Ishikawa (cell line): ENCODE data around the gene ANKRD33.

Experiments used
- CEBPB ChIP-seq: IDR thresholded peaks from 2 replicates; pipeline ENCODE4 v1.6.1; 2012
- CREB1 ChIP-seq: IDR thresholded peaks from 2 replicates; pipeline ENCODE4 v1.6.1; 2012; ENCODE audit warnings: low read depth
- EGR1 ChIP-seq: IDR thresholded peaks from 2 replicates; pipeline ENCODE4 v1.6.1; 2012
- EP300 ChIP-seq: IDR thresholded peaks from 2 replicates; pipeline ENCODE4 v1.6.1; 2012; ENCODE audit warnings: borderline replicate concordance
- FOXM1 ChIP-seq: IDR thresholded peaks from 2 replicates; pipeline ENCODE4 v1.6.1; 2012; ENCODE audit warnings: low read depth, borderline replicate concordance
- RAD21 ChIP-seq: IDR thresholded peaks from 2 replicates; pipeline ENCODE4 v1.6.1; 2012; ENCODE audit warnings: low read depth
- TAF1 ChIP-seq: IDR thresholded peaks from 2 replicates; pipeline ENCODE4 v1.6.1; 2012; ENCODE audit warnings: low read depth, mild to moderate bottlenecking
- TEAD4 ChIP-seq: IDR thresholded peaks from 2 replicates; pipeline ENCODE4 v1.6.1; 2012
- YY1 ChIP-seq: IDR thresholded peaks from 2 replicates; pipeline ENCODE4 v1.6.1; 2012; ENCODE audit warnings: low read depth
- ZBTB7A ChIP-seq: IDR thresholded peaks from 2 replicates; pipeline ENCODE4 v1.6.1; 2012; ENCODE audit warnings: low read depth
- TF ChIP-seq, protein P1 (sequence below): IDR thresholded peaks from 2 replicates; pipeline ENCODE4 v1.6.1; 2012; ENCODE audit warnings: low read depth, mild to moderate bottlenecking
- TF ChIP-seq, protein P2 (sequence below): IDR thresholded peaks from 2 replicates; pipeline ENCODE4 v1.6.1; 2012
- TF ChIP-seq, protein P3 (sequence below): IDR thresholded peaks from 2 replicates; pipeline ENCODE4 v1.6.1; 2012

DNA sequence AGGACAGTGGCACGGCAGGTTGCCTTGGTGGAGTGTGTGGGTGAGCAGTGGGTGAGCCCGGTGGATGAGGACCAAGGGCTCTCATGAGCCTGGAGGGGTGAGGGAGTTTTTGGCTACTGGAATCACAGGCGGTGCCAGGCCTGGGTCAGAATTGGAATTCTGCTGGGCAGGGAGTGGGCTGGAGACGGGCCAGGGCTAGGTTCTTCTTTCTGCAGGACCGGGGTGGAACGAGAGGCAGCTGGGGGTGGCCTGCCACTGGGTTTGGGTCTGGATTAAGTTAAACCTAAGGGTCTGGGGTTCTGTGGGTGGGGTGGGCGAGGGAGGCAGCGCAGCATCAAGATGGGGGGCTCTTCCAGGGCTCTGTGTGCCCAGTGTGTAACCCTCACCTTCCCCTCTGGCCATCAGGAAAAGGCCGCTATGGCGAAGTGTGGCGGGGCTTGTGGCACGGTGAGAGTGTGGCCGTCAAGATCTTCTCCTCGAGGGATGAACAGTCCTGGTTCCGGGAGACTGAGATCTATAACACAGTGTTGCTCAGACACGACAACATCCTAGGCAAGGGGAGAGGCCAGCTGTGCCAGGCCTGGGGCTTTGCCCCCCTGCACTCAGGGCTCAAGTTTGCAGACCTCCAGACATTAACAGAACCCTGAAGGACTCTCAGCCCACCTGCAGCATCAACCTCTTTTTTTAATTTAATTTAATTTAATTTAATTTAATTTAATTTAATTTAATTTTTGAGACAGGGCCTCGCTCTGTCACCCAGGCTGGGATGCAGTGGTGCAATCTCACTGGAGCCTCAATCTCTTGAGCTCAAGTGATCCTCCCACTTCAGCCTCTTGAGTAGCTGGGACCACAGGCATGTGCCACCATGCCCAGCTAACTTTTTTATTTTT lies 26.4 kb downstream of the ANKRD33 start:
- no peak for TF ChIP-seq CREB1
- TF ChIP-seq EP300 = no peak
- TF ChIP-seq FOXM1 = no peak
- no peak for TF ChIP-seq EGR1
- TF ChIP-seq YY1 = no peak
- TF ChIP-seq CEBPB = no peak
- TF ChIP-seq, protein P1, sequence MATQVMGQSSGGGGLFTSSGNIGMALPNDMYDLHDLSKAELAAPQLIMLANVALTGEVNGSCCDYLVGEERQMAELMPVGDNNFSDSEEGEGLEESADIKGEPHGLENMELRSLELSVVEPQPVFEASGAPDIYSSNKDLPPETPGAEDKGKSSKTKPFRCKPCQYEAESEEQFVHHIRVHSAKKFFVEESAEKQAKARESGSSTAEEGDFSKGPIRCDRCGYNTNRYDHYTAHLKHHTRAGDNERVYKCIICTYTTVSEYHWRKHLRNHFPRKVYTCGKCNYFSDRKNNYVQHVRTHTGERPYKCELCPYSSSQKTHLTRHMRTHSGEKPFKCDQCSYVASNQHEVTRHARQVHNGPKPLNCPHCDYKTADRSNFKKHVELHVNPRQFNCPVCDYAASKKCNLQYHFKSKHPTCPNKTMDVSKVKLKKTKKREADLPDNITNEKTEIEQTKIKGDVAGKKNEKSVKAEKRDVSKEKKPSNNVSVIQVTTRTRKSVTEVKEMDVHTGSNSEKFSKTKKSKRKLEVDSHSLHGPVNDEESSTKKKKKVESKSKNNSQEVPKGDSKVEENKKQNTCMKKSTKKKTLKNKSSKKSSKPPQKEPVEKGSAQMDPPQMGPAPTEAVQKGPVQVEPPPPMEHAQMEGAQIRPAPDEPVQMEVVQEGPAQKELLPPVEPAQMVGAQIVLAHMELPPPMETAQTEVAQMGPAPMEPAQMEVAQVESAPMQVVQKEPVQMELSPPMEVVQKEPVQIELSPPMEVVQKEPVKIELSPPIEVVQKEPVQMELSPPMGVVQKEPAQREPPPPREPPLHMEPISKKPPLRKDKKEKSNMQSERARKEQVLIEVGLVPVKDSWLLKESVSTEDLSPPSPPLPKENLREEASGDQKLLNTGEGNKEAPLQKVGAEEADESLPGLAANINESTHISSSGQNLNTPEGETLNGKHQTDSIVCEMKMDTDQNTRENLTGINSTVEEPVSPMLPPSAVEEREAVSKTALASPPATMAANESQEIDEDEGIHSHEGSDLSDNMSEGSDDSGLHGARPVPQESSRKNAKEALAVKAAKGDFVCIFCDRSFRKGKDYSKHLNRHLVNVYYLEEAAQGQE = no peak
- no peak for TF ChIP-seq TEAD4
- TF ChIP-seq, protein P2, sequence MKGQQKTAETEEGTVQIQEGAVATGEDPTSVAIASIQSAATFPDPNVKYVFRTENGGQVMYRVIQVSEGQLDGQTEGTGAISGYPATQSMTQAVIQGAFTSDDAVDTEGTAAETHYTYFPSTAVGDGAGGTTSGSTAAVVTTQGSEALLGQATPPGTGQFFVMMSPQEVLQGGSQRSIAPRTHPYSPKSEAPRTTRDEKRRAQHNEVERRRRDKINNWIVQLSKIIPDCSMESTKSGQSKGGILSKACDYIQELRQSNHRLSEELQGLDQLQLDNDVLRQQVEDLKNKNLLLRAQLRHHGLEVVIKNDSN = no peak
- no peak for TF ChIP-seq RAD21
- no peak for TF ChIP-seq ZBTB7A
- TF ChIP-seq TAF1 = no peak
- TF ChIP-seq, protein P3, sequence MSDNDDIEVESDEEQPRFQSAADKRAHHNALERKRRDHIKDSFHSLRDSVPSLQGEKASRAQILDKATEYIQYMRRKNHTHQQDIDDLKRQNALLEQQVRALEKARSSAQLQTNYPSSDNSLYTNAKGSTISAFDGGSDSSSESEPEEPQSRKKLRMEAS = no peak
